HepG2 (cell line): ENCODE results near the gene ME3.

Source experiments
- FOXA3 ChIP-seq: IDR thresholded peaks from 2 replicates; pipeline ENCODE4 v1.6.1; 2016; ENCODE audit warnings: missing genetic modification reagents, missing compliant biosample characterization
- FOXO4 ChIP-seq: sonication (generic); formaldehyde crosslinking; conservative IDR thresholded peaks from 2 replicates; pipeline ENCODE4 v1.8.1; 2023; ENCODE audit warnings: missing genetic modification reagents
- HNRNPH1 ChIP-seq: fragments of 200-400 bp; formaldehyde crosslinking; optimal IDR thresholded peaks from 2 replicates; pipeline ENCODE3; 2017; ENCODE audit warnings: mild to moderate bottlenecking, low read depth, low read length
- MAFK ChIP-seq, 2 experiments: IDR thresholded peaks in 1 of 2; conservative IDR thresholded peaks in 1 of 2; 2 replicates each; pipeline ENCODE4 v1.6.1; 2011; ENCODE audit warnings: improper control_type of control experiment in 2 of 2, low read length in 2 of 2
- NCOR1 ChIP-seq: fragments of 200-600 bp; sonication (generic); IDR thresholded peaks from 2 replicates; pipeline ENCODE4 v1.7.0; 2017; ENCODE audit warnings: antibody characterized with exemption, low read length, borderline replicate concordance
- NR2C2 ChIP-seq: sonication (generic); formaldehyde crosslinking; IDR thresholded peaks from 2 replicates; pipeline ENCODE4 v1.4.0; 2020; ENCODE audit warnings: missing genetic modification reagents, mild to moderate bottlenecking, moderate library complexity, borderline replicate concordance
- POLR2A ChIP-seq, 2 experiments: IDR thresholded peaks; 2 replicates each; pipeline ENCODE4 v1.6.1; 2011; ENCODE audit warnings: low read depth in 2 of 2, low read length in 2 of 2, mild to moderate bottlenecking in 1 of 2, moderate library complexity in 1 of 2; ENCODE audit not compliant: insufficient read depth in 1 of 2
- SMARCE1 ChIP-seq: fragments of 450-650 bp; IDR thresholded peaks from 2 replicates; pipeline ENCODE4 v1.6.1; 2017; ENCODE audit warnings: borderline replicate concordance

GRCh38 chr11:86464509-86465221 is 207.8 kb downstream of the ME3 start:
- TF ChIP-seq NCOR1: no peak
- no peak for TF ChIP-seq POLR2A (IDR thresholded peaks at IDR 0.05; ENCODE audit: insufficient read depth in 1 of 2, low read depth in 2 of 2, low read length in 2 of 2)
- TF ChIP-seq MAFK (conservative IDR thresholded peaks at IDR 0.05 in 1 of 2, IDR thresholded peaks at IDR 0.05 in 1 of 2; ENCODE audit: low read length in 2 of 2): no peak
- TF ChIP-seq SMARCE1: no peak
- no peak for TF ChIP-seq NR2C2 (CRISPR knock-in tag)
- TF ChIP-seq FOXA3: no peak
- no peak for TF ChIP-seq HNRNPH1
- TF ChIP-seq FOXO4 (CRISPR knock-in tag): no peak
